K562 (cell line): ENCODE measurements around the gene KRTAP10-4. TPM values are rescaled to one million over a fixed set of nuclear protein-coding genes. Genes with fewer than 3 reads are reported as not detected.

Experiments
- ATAC-seq: fragments of 200-7000 bp; cut with Tn5 transposase; 3 replicates; pipeline ENCODE4 v1.9.1; 2020; ENCODE audit warnings: moderate library complexity
- BruUV-seq: library from RNA; stranded (reverse); fragments of 400-500 nt; replicated peaks from 2 replicates; lab custom pipeline; 2021; lab: Mats Ljungman, UMichigan
- CTCF ChIA-PET: fragments of 300-600 bp; formaldehyde crosslinking; extraction: SDS; loops from one replicate; lab custom pipeline; 2021; ENCODE audit warnings: low intra/inter-chr PET ratio; lab: Yijun Ruan, JAX
- POLR2A ChIA-PET: fragments of 300-600, 350-650 bp; sonication (Branson Sonifier 250); formaldehyde crosslinking; extraction: SDS; loops from one replicate; lab custom pipeline; 2021; ENCODE audit warnings: antibody characterized with exemption, inconsistent platforms; lab: Yijun Ruan, JAX
- DNase-seq, 4 experiments: peaks; one replicate each; pipeline versions ENCODE4 v3.0.0 to v3.0.0-alpha.2; 2011 to 2018; ENCODE audit warnings: low spot score in 3 of 4, mixed read lengths in 3 of 4; ENCODE audit errors: extremely low read depth in 1 of 4
- FAIRE-seq: peaks from 2 replicates; lab custom pipeline; 2011; peaks lifted over from hg19 to GRCh38; lab: Jason Lieb, UNC
- H2AFZ ChIP-seq: 2 replicates; pipeline ENCODE4 v1.6.0; 2011; ENCODE audit warnings: low read depth, low read length, control low read depth, inconsistent platforms
- H3K27ac ChIP-seq: fragments of 200-600 bp; 3 replicates; pipeline ENCODE4 v1.8.0; 2011; ENCODE audit warnings: low read depth, mild to moderate bottlenecking, control low read depth, inconsistent platforms, low read length, moderate library complexity, mixed read lengths; ENCODE audit errors: extremely low read depth
- H3K27me3 ChIP-seq, 2 experiments: fragments of 300-600 bp in 1 of 2; 2 replicates in 1 of 2; 3 replicates in 1 of 2; pipeline versions ENCODE4 v1.6.0 to v1.8.0; 2011; ENCODE audit warnings: inconsistent platforms in 2 of 2, low read length in 2 of 2, mild to moderate bottlenecking in 1 of 2, mixed read lengths in 1 of 2, moderate library complexity in 1 of 2; ENCODE audit not compliant: control insufficient read depth in 2 of 2, insufficient read depth in 2 of 2
- H3K36me3 ChIP-seq: fragments of 300-600 bp; 3 replicates; pipeline ENCODE4 v1.8.0; 2011; ENCODE audit warnings: mild to moderate bottlenecking, low read length, inconsistent platforms; ENCODE audit not compliant: control insufficient read depth, insufficient read depth
- H3K4me1 ChIP-seq, 2 experiments: fragments of 200-600 bp in 1 of 2; replicated peaks in 1 of 2; 2 replicates in 1 of 2; 3 replicates in 1 of 2; pipeline versions ENCODE4 v1.5.1 to v1.8.0; 2011; ENCODE audit warnings: inconsistent platforms in 2 of 2, low read length in 2 of 2, mild to moderate bottlenecking in 1 of 2, mixed read lengths in 1 of 2, moderate library complexity in 1 of 2; ENCODE audit not compliant: control insufficient read depth in 2 of 2, insufficient read depth in 2 of 2
- H3K4me2 ChIP-seq: 2 replicates; pipeline ENCODE4 v1.6.1; 2011; ENCODE audit warnings: low read length, control low read depth, inconsistent platforms, mixed read lengths; ENCODE audit not compliant: insufficient read depth
- H3K4me3 ChIP-seq: fragments of 200-600 bp; sonication (generic), shearing (Covaris generic); 2 replicates; pipeline ENCODE4 v1.5.1; 2016; ENCODE audit warnings: control low read depth, inconsistent platforms
- H3K79me2 ChIP-seq: fragments of 200-600 bp; 3 replicates; pipeline ENCODE4 v1.8.0; 2011; ENCODE audit warnings: low read length, inconsistent platforms; ENCODE audit not compliant: control insufficient read depth, insufficient read depth
- H3K9ac ChIP-seq, 2 experiments: 2 replicates each; pipeline versions ENCODE4 v1.6.0 to v1.6.1; 2011; ENCODE audit warnings: low read depth in 2 of 2, low read length in 2 of 2, control low read depth in 1 of 2, inconsistent platforms in 1 of 2, mild to moderate bottlenecking in 1 of 2, mixed read lengths in 1 of 2; ENCODE audit not compliant: insufficient read depth in 1 of 2
- H3K9me1 ChIP-seq: one replicate; pipeline ENCODE4 v1.6.0; 2011; ENCODE audit warnings: inconsistent platforms, mild to moderate bottlenecking, low read length, moderate library complexity; ENCODE audit not compliant: control insufficient read depth, insufficient read depth
- H3K9me3 ChIP-seq: replicated peaks from 2 replicates; pipeline ENCODE4 v1.5.1; 2011; ENCODE audit warnings: low read depth, low read length, inconsistent platforms; ENCODE audit not compliant: control insufficient read depth, insufficient read depth
- H4K20me1 ChIP-seq: replicated peaks from 2 replicates; pipeline ENCODE4 v1.6.1; 2011; ENCODE audit warnings: low read length, inconsistent platforms, mixed read lengths; ENCODE audit not compliant: control insufficient read depth, insufficient read depth
- DACH1 ChIP-seq: fragments of 450-650 bp; IDR thresholded peaks from 2 replicates; pipeline ENCODE4 v1.6.1; 2018; ENCODE audit not compliant: partially characterized antibody
- EP300 ChIP-seq: IDR thresholded peaks from 2 replicates; pipeline ENCODE4 v1.6.1; 2012; ENCODE audit warnings: low read length, improper control_type of control experiment
- FOXA3 ChIP-seq, 2 experiments: fragments of 450-650 bp in 1 of 2; sonication (generic) in 1 of 2; formaldehyde crosslinking; IDR thresholded peaks in 1 of 2; conservative IDR thresholded peaks in 1 of 2; 2 replicates each; pipeline versions ENCODE4 v1.4.0 to v1.8.0; 2020 to 2022; ENCODE audit warnings: mild to moderate bottlenecking in 2 of 2, missing genetic modification reagents in 1 of 2
- IRF2 ChIP-seq: sonication (generic); formaldehyde crosslinking; IDR thresholded peaks from 2 replicates; pipeline ENCODE4 v1.8.1; 2022; ENCODE audit warnings: mild to moderate bottlenecking, missing genetic modification reagents
- SAFB2 ChIP-seq: fragments of 200-400 bp; formaldehyde crosslinking; IDR thresholded peaks from 2 replicates; pipeline ENCODE4 v1.6.1; 2018; ENCODE audit warnings: borderline replicate concordance, low read length, low read depth, moderate library complexity; ENCODE audit not compliant: severe bottlenecking
- SLC30A9 ChIP-seq: fragments of 250-450 bp; sonication (Bioruptor Pico); IDR thresholded peaks from 2 replicates; pipeline ENCODE4 v1.8.0; 2022; ENCODE audit warnings: mild to moderate bottlenecking, moderate library complexity
- SMAD4 ChIP-seq: fragments of 250-450 bp; sonication (Bioruptor Pico); conservative IDR thresholded peaks from 2 replicates; pipeline ENCODE4 v1.8.0; 2021; ENCODE audit warnings: inconsistent platforms, mild to moderate bottlenecking, moderate library complexity
- TARDBP ChIP-seq: fragments of 450-650 bp; IDR thresholded peaks from 2 replicates; pipeline ENCODE4 v1.6.1; 2016
- TGIF2 ChIP-seq: sonication (generic); formaldehyde crosslinking; IDR thresholded peaks from 2 replicates; pipeline ENCODE4 v1.8.1; 2022; ENCODE audit warnings: mild to moderate bottlenecking, missing genetic modification reagents, moderate library complexity
- ZFP36 ChIP-seq: fragments of 150-350 bp; IDR thresholded peaks from 2 replicates; pipeline ENCODE4 v1.6.1; 2018; ENCODE audit warnings: low read length, low read depth; ENCODE audit not compliant: partially characterized antibody
- ZNF133 ChIP-seq: fragments of 250-450 bp; sonication (Bioruptor Pico); IDR thresholded peaks from 2 replicates; pipeline ENCODE4 v1.4.0; 2020; ENCODE audit warnings: mild to moderate bottlenecking
- ZNF445 ChIP-seq: fragments of 250-450 bp; sonication (Bioruptor Pico); IDR thresholded peaks from 2 replicates; pipeline ENCODE4 v1.4.0; 2020; ENCODE audit warnings: low read depth, mild to moderate bottlenecking, moderate library complexity
- WGBS: fragments of 100-300 bp; shearing (Covaris generic); methylation state at CpG from one replicate; pipeline ENCODE4 v1.1.6; 2016; ENCODE audit warnings: low coverage, mixed read lengths; ENCODE audit not compliant: insufficient coverage; ENCODE audit errors: missing lambda C conversion rate; 5-methylcytosine and 5-hydroxymethylcytosine counted together
- in situ Hi-C: fragments of 300-500 bp; cut with MboI; formaldehyde crosslinking; loops from 4 replicates; pipeline ENCODE4 v1.15.0; 2018; ENCODE audit warnings: inconsistent platforms, mixed read lengths
- intact Hi-C: fragments of 100-400 bp; cut with micrococcal nuclease; formaldehyde crosslinking; loops from 2 replicates; pipeline ENCODE4 v1.14.2; 2022
- polyA plus RNA-seq, 8 experiments: library from polyadenylated mRNA; depleted of rRNA in 4 of 8; stranded (reverse) in 5 of 8; unstranded in 3 of 8; fragments of >200 nt; fragmentation: Nextera tagmentation in 2 of 8; fragmentation: Illumina TruSeq in 1 of 8; extraction: Ambion mirVana in 2 of 8; extraction: Trizol in 1 of 8; gene quantifications; 2 replicates each; pipeline versions ENCODE4 v1.2.1 to v1.2.3, GENCODE V29; 2011 to 2014; ENCODE audit warnings: inconsistent platforms in 1 of 8, missing spikeins in 1 of 8
- total RNA-seq, 7 experiments: library from RNA; depleted of rRNA in 6 of 7; stranded (reverse); fragments of >200 nt in 6 of 7; fragmentation: Illumina TruSeq in 2 of 7; extraction: Trizol in 2 of 7; gene quantifications; 2 replicates each; pipeline versions ENCODE4 v1.2.1 to v1.2.3, GENCODE V29; 2011 to 2021; ENCODE audit warnings: low replicate concordance in 1 of 7
- TF ChIP-seq, protein P1 (sequence below): fragments of 450-650 bp; IDR thresholded peaks from 2 replicates; pipeline ENCODE4 v1.6.1; 2016; ENCODE audit warnings: borderline replicate concordance
- TF ChIP-seq, protein P2 (sequence below): fragments of 450-650 bp; formaldehyde crosslinking; IDR thresholded peaks from 2 replicates; pipeline ENCODE4 v1.4.0; 2020; ENCODE audit warnings: mild to moderate bottlenecking, moderate library complexity
- TF ChIP-seq, protein P3 (sequence below): sonication (generic); formaldehyde crosslinking; IDR thresholded peaks from 2 replicates; pipeline ENCODE4 v1.8.1; 2022; ENCODE audit warnings: missing genetic modification reagents

Gene KRTAP10-4
- total and polyA plus RNA-seq, 9 of the 15 experiments (the other 6 are each of a cell fraction or from before 2014, with no cell fraction given) = not detected

DNA sequence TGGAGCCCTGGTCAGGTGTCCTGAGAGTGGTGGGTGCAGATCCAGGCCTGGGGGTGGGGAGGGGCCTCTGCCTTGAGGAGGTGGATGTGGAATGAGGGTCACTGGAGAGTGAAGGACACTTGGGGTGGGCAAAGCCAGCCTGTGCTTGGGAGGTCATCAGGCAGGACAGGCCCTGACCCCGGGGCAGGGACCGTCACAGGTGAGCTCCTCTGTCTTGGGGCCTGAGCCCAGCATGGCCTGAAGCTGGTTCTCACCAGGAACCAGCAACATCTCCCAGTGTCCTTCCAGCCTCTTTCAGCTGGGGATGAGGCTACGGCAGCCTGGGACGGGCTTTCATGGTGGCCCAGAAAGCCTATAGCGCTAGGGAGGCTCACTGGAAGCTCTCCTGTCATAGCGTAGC lies 21.4 kb upstream of the KRTAP10-4 start:
- ChIA-PET CTCF (no interaction called here), POLR2A (no interaction called here)
- H4K20me1 ChIP-seq = 0 out of 2 replicates have a peak, but pooled peaks cover 2% of the 10 kb centered on the region
- H3K4me3 ChIP-seq = no peak overlapping the region
- no peaks in the 10 kb centered on the region for H3K9me1 ChIP-seq
- no peak overlapping the region for H2AFZ ChIP-seq
- BruUV-seq = no TSS peak
- H3K27ac ChIP-seq = no peak overlapping the region
- no peaks in the 10 kb centered on the region for H3K79me2 ChIP-seq
- H3K9me3 ChIP-seq = no peaks in the 10 kb centered on the region
- H3K27me3 ChIP-seq = peaks cover 42 to 66% of the 10 kb centered on the region in 2 experiments
- TF ChIP-seq, protein P1, sequence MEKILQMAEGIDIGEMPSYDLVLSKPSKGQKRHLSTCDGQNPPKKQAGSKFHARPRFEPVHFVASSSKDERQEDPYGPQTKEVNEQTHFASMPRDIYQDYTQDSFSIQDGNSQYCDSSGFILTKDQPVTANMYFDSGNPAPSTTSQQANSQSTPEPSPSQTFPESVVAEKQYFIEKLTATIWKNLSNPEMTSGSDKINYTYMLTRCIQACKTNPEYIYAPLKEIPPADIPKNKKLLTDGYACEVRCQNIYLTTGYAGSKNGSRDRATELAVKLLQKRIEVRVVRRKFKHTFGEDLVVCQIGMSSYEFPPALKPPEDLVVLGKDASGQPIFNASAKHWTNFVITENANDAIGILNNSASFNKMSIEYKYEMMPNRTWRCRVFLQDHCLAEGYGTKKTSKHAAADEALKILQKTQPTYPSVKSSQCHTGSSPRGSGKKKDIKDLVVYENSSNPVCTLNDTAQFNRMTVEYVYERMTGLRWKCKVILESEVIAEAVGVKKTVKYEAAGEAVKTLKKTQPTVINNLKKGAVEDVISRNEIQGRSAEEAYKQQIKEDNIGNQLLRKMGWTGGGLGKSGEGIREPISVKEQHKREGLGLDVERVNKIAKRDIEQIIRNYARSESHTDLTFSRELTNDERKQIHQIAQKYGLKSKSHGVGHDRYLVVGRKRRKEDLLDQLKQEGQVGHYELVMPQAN = no peak
- TF ChIP-seq TGIF2 (CRISPR knock-in tag) = no peak
- no peak for TF ChIP-seq EP300
- TF ChIP-seq, protein P2, sequence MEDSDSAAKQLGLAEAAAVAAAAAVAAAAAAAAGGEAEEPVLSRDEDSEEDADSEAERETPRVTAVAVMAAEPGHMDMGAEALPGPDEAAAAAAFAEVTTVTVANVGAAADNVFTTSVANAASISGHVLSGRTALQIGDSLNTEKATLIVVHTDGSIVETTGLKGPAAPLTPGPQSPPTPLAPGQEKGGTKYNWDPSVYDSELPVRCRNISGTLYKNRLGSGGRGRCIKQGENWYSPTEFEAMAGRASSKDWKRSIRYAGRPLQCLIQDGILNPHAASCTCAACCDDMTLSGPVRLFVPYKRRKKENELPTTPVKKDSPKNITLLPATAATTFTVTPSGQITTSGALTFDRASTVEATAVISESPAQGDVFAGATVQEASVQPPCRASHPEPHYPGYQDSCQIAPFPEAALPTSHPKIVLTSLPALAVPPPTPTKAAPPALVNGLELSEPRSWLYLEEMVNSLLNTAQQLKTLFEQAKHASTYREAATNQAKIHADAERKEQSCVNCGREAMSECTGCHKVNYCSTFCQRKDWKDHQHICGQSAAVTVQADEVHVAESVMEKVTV (CRISPR knock-in tag) = no peak
- TF ChIP-seq FOXA3 (CRISPR knock-in tag; conservative IDR thresholded peaks at IDR 0.05 in 1 of 2, IDR thresholded peaks at IDR 0.05 in 1 of 2) = no peak
- TF ChIP-seq SMAD4 (CRISPR knock-in tag) = no peak
- no peak for TF ChIP-seq ZNF445 (CRISPR knock-in tag)
- no peak for TF ChIP-seq ZFP36
- TF ChIP-seq IRF2 = no peak
- TF ChIP-seq SLC30A9 (CRISPR knock-in tag) = no peak
- TF ChIP-seq ZNF133 = no peak
- no peak for TF ChIP-seq DACH1
- TF ChIP-seq SAFB2 = no peak
- no peak for TF ChIP-seq TARDBP
- TF ChIP-seq, protein P3, sequence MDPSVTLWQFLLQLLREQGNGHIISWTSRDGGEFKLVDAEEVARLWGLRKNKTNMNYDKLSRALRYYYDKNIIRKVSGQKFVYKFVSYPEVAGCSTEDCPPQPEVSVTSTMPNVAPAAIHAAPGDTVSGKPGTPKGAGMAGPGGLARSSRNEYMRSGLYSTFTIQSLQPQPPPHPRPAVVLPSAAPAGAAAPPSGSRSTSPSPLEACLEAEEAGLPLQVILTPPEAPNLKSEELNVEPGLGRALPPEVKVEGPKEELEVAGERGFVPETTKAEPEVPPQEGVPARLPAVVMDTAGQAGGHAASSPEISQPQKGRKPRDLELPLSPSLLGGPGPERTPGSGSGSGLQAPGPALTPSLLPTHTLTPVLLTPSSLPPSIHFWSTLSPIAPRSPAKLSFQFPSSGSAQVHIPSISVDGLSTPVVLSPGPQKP (CRISPR knock-in tag) = no peak
- H3K9ac ChIP-seq = no peak overlapping the region
- H3K4me1 ChIP-seq = peaks cover 0 to 4% of the 10 kb centered on the region in 2 experiments; a peak in 1 of 5 replicates
- FAIRE-seq = no peak
- 3% methylated on average over 6 of the region's 6 CpGs for WGBS
- intact Hi-C loops (no loop called here), in situ Hi-C loops (no loop called here)
- no peaks in the 10 kb centered on the region for H3K36me3 ChIP-seq
- no peak for DNase-seq
- no peak overlapping the region for H3K4me2 ChIP-seq
- no peak for ATAC-seq
